ENCODE data around the gene RASD1. TPM values are rescaled to one million over a fixed set of nuclear protein-coding genes. Genes with fewer than 3 reads are reported as not detected.

RASD1 gene
- total RNA-seq, 1 experiment from 2014 or later, result 0.30 TPM

DNA sequence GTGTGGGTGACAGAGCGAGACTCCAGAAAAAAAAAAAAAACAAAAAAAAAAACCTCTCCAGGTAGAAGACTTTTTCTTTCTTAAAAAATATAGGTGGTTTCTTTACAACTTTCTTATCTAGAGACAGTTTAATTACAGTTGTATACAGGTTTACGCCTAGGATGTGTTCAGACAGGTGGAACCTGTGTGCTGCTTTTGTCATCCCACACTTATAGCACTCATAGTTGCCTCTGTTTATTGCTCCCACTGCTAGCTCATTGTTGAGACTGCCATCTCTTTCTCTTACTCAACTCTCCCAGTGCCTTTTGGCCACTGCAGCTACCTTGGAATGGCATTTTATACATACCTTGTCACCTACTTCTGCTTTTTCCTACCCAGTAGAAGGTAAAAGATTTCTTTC, 38.5 kb downstream of the RASD1 start:
- ATAC-seq (no peak), DNase-seq (ENCODE audit: low read depth, low spot score) (no peak)
- Histone ChIP-seq H3K9me3 (ENCODE audit: control insufficient read depth in 1 of 2, insufficient read depth in 1 of 2, low read depth in 1 of 2, low read length in 2 of 2) (no peaks in the 10 kb centered on the region), H3K27ac (ENCODE audit: low read depth, low read length) (no peak overlapping the region), H3K9ac (ENCODE audit: low read length) (no peak overlapping the region), H3K36me3 (ENCODE audit: control insufficient read depth in 1 of 2, insufficient read depth in 2 of 2, low read length in 2 of 2) (no peaks in the 10 kb centered on the region), H2AFZ (ENCODE audit: low read depth, low read length, poor library complexity, severe bottlenecking) (no peak overlapping the region), H3K4me3 (replicated peaks in 1 of 2; ENCODE audit: low read depth in 1 of 2, low read length in 2 of 2) (no peak overlapping the region), H4K20me1 (ENCODE audit: insufficient read depth) (no peaks in the 10 kb centered on the region), H3K4me2 (ENCODE audit: low read length) (no peak overlapping the region), H3K27me3 (ENCODE audit: insufficient read depth, low read length) (no peaks in the 10 kb centered on the region; the same call in 1 of the 2 replicates), H3K9me2 (ENCODE audit: insufficient read depth) (no peaks in the 10 kb centered on the region), H3K79me2 (ENCODE audit: insufficient read depth, low read length) (no peaks in the 10 kb centered on the region), H3K4me1 (ENCODE audit: control insufficient read depth in 1 of 2, insufficient read depth in 2 of 2, low read length in 2 of 2) (no peaks in the 10 kb centered on the region)
- intact Hi-C loops (cut with micrococcal nuclease), result no loop called here
- ChIA-PET POLR2A (no interaction called here), CTCF (no interaction called here), RAD21 (ENCODE audit: low non-redundant PET in 1 of 2, low total read pairs in 2 of 2, uncharacterized antibody in 2 of 2, unreplicated experiment in 2 of 2) (no interaction called here)
- TF ChIP-seq CTCF (IDR thresholded peaks at IDR 0.05 in 2 of 3, conservative IDR thresholded peaks at IDR 0.05 in 1 of 3; ENCODE audit: borderline replicate concordance in 1 of 3, insufficient read depth in 1 of 3, low read depth in 2 of 3, low read length in 2 of 3) (no peak), YY1 (IDR thresholded peaks at IDR 0.05; ENCODE audit: extremely low read depth, insufficient replicate concordance, low read depth, low read length) (no peak), POLR2AphosphoS5 (IDR thresholded peaks at IDR 0.05; ENCODE audit: low read depth, low read length) (no peak), CEBPB (IDR thresholded peaks at IDR 0.05; ENCODE audit: low read depth) (no peak), EGR1 (IDR thresholded peaks at IDR 0.05; ENCODE audit: low read depth) (no peak), POLR2A (IDR thresholded peaks at IDR 0.05; ENCODE audit: borderline replicate concordance, extremely low read depth, insufficient read depth, insufficient read length) (no peak), TCF7L2 (IDR thresholded peaks at IDR 0.05; ENCODE audit: borderline replicate concordance, extremely low read depth, insufficient read depth, insufficient read length) (no peak), EZH2 (IDR thresholded peaks at IDR 0.05) (no peak), JUND (IDR thresholded peaks at IDR 0.05) (no peak), SRF (IDR thresholded peaks at IDR 0.05; ENCODE audit: low read depth) (no peak), CBX3 (IDR thresholded peaks at IDR 0.05; ENCODE audit: low read depth) (no peak), SP1 (IDR thresholded peaks at IDR 0.05; ENCODE audit: low read depth) (no peak), RAD21 (IDR thresholded peaks at IDR 0.05; ENCODE audit: low read depth) (no peak), ZFX (IDR thresholded peaks at IDR 0.05) (no peak), EZH2phosphoT487 (IDR thresholded peaks at IDR 0.05; ENCODE audit: borderline replicate concordance) (no peak), MAX (IDR thresholded peaks at IDR 0.05) (no peak)
- TF ChIP-seq, protein P1, sequence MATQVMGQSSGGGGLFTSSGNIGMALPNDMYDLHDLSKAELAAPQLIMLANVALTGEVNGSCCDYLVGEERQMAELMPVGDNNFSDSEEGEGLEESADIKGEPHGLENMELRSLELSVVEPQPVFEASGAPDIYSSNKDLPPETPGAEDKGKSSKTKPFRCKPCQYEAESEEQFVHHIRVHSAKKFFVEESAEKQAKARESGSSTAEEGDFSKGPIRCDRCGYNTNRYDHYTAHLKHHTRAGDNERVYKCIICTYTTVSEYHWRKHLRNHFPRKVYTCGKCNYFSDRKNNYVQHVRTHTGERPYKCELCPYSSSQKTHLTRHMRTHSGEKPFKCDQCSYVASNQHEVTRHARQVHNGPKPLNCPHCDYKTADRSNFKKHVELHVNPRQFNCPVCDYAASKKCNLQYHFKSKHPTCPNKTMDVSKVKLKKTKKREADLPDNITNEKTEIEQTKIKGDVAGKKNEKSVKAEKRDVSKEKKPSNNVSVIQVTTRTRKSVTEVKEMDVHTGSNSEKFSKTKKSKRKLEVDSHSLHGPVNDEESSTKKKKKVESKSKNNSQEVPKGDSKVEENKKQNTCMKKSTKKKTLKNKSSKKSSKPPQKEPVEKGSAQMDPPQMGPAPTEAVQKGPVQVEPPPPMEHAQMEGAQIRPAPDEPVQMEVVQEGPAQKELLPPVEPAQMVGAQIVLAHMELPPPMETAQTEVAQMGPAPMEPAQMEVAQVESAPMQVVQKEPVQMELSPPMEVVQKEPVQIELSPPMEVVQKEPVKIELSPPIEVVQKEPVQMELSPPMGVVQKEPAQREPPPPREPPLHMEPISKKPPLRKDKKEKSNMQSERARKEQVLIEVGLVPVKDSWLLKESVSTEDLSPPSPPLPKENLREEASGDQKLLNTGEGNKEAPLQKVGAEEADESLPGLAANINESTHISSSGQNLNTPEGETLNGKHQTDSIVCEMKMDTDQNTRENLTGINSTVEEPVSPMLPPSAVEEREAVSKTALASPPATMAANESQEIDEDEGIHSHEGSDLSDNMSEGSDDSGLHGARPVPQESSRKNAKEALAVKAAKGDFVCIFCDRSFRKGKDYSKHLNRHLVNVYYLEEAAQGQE (IDR thresholded peaks at IDR 0.05; ENCODE audit: low read depth), result no peak
- TF ChIP-seq, protein P2, sequence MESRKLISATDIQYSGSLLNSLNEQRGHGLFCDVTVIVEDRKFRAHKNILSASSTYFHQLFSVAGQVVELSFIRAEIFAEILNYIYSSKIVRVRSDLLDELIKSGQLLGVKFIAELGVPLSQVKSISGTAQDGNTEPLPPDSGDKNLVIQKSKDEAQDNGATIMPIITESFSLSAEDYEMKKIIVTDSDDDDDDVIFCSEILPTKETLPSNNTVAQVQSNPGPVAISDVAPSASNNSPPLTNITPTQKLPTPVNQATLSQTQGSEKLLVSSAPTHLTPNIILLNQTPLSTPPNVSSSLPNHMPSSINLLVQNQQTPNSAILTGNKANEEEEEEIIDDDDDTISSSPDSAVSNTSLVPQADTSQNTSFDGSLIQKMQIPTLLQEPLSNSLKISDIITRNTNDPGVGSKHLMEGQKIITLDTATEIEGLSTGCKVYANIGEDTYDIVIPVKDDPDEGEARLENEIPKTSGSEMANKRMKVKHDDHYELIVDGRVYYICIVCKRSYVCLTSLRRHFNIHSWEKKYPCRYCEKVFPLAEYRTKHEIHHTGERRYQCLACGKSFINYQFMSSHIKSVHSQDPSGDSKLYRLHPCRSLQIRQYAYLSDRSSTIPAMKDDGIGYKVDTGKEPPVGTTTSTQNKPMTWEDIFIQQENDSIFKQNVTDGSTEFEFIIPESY (IDR thresholded peaks at IDR 0.05; ENCODE audit: extremely low read depth, insufficient replicate concordance, low read length), result no peak
- TF ChIP-seq, protein P3, sequence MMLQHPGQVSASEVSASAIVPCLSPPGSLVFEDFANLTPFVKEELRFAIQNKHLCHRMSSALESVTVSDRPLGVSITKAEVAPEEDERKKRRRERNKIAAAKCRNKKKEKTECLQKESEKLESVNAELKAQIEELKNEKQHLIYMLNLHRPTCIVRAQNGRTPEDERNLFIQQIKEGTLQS (IDR thresholded peaks at IDR 0.05), result no peak
- no TSS peak for BruUV-seq (replicated peaks)

Measured in HCT116 (cell line).